Activated naive CD8-positive, alpha-beta T cell treated with anti-CD3 and anti-CD28 coated beads, Interleukin-2, amount 50 U/mL, for 24 hours (primary cell): ENCODE measurements around the gene ZNF214.
A peak's percentile ranks its signal among the peaks of the same experiment; 100 is the strongest.

Source experiments
- ATAC-seq: fragments of 150-1000 bp; cut with Tn5 transposase; one replicate; pipeline ENCODE4 v1.10.0; 2021
- DNase-seq: peaks from one replicate; pipeline ENCODE4 v3.0.0; 2021
- H3K27ac Mint-ChIP-seq: one replicate; pipeline ENCODE4 v1.8.0; 2021; ENCODE audit warnings: mild to moderate bottlenecking, mixed read lengths
- H3K27me3 Mint-ChIP-seq: one replicate; pipeline ENCODE4 v1.8.0; 2021; ENCODE audit warnings: mixed read lengths
- H3K36me3 Mint-ChIP-seq: one replicate; pipeline ENCODE4 v1.8.0; 2021; ENCODE audit warnings: low read depth, mixed read lengths
- H3K4me1 Mint-ChIP-seq: one replicate; pipeline ENCODE4 v1.8.0; 2021; ENCODE audit warnings: mixed read lengths
- H3K4me3 Mint-ChIP-seq: one replicate; pipeline ENCODE4 v1.8.0; 2021; ENCODE audit warnings: mild to moderate bottlenecking, moderate library complexity, mixed read lengths
- H3K9me3 Mint-ChIP-seq: one replicate; pipeline ENCODE4 v1.8.0; 2021; ENCODE audit warnings: mixed read lengths

ZNF214 gene

GRCh38 chr11:7020183-7020917, at the start of gene ZNF214, which contains the start of gene NLRP14:
Gene ZNF214 (minus strand): TSS chr11:7020346. CDS start chr11:7002835, 17,511 bp downstream.
Gene NLRP14 (plus strand): TSS chr11:7020479. CDS start chr11:7038587, 18,108 bp downstream.
- Mint-ChIP-seq H3K27ac (no peak within 1 kb of the TSS), H3K4me3 (peak within 1 kb of the TSS; percentile 24)
- no peak for ATAC-seq

DNA sequence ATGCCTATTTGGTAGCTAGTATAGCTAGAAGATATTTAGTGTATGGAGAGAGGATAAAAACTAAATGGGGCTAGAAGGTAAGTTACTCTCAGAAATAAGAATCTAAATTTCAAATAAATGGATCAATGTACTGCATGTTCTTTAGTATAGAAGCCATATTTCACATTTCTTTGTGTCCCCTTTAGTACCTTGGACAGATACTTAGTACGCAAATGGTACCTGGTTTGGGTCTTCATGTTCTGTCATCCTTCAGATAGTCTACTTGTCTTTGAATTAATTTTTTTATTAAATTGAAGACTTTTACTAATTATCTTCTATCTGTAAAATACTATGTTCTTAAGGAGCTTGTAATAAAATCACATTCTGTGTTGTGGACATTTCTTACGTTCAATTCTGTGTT, 42.4 kb upstream of the ZNF214 start:
- DNase-seq: no peak
- H3K9me3 Mint-ChIP-seq: no peaks in the 10 kb centered on the region
- H3K4me1 Mint-ChIP-seq: no peaks in the 10 kb centered on the region
- H3K36me3 Mint-ChIP-seq: no peaks in the 10 kb centered on the region
- no peak overlapping the region for H3K27ac Mint-ChIP-seq
- no peak for ATAC-seq
- H3K27me3 Mint-ChIP-seq: peaks cover 7% of the 10 kb centered on the region
- H3K4me3 Mint-ChIP-seq: no peak overlapping the region

More at GRCh38 chr11:7020183-7020917, at the start of gene ZNF214, which contains the start of gene NLRP14:
- no peaks in the 10 kb centered on the region for H3K36me3 Mint-ChIP-seq
- no peak for DNase-seq
- peaks cover 30% of the 10 kb centered on the region for H3K27me3 Mint-ChIP-seq
- peaks cover 2% of the 10 kb centered on the region for H3K4me1 Mint-ChIP-seq
- no peaks in the 10 kb centered on the region for H3K9me3 Mint-ChIP-seq

- H3K27me3 Mint-ChIP-seq: peaks cover 7% of the 10 kb centered on the region
- H3K4me1 Mint-ChIP-seq: no peaks in the 10 kb centered on the region
- no peak overlapping the region for H3K4me3 Mint-ChIP-seq
- DNase-seq: no peak
- no peak overlapping the region for H3K27ac Mint-ChIP-seq
- no peak for ATAC-seq
- no peaks in the 10 kb centered on the region for H3K36me3 Mint-ChIP-seq
- no peaks in the 10 kb centered on the region for H3K9me3 Mint-ChIP-seq
Measured at GRCh38 chr11:7060868-7061267, 40.7 kb upstream of the ZNF214 start.

- no peaks in the 10 kb centered on the region for H3K9me3 Mint-ChIP-seq
- H3K4me1 Mint-ChIP-seq: no peaks in the 10 kb centered on the region
- H3K27me3 Mint-ChIP-seq: peaks cover 12% of the 10 kb centered on the region
- H3K36me3 Mint-ChIP-seq: no peaks in the 10 kb centered on the region
- H3K27ac Mint-ChIP-seq: no peak overlapping the region
- no peak overlapping the region for H3K4me3 Mint-ChIP-seq
- no peak for DNase-seq
- ATAC-seq: no peak
Measured at GRCh38 chr11:7057641-7058040, 37.5 kb upstream of the ZNF214 start.

DNA sequence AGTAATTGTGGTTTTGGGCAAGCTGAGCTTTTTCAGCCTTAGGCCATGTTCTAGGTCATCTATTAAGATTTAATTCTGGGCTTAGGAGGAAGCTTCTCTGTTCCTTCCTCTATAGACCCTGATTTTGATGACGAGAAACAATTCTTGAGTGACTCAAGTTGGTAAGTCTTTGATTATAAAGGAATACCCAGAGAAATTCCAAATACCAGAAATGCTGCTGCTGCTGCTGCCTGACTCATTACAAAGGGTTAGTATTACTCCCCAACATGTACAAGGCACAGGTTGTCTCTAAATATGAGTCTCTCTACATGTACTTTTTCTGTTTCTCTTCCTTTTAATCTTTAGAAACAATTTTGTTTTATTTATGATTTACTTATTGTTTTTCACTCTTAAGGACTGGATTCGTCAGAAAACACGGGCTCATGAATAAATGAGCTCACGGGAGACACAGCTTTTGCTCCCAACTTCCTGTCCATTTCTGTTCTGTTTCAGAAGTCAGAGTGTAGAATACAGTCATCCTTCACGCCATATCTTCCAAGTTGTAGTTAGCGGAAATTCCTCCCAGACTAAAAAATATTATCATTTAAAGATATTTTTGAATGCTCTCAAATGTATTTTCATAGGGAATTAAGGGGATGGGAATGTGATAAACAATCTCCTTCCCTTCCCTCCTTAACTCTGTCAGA, 36.8 kb upstream of the ZNF214 start:
- no peak overlapping the region for H3K27ac Mint-ChIP-seq
- no peak for ATAC-seq
- peaks cover 12% of the 10 kb centered on the region for H3K27me3 Mint-ChIP-seq
- H3K4me1 Mint-ChIP-seq: no peaks in the 10 kb centered on the region
- H3K9me3 Mint-ChIP-seq: no peaks in the 10 kb centered on the region
- H3K4me3 Mint-ChIP-seq: no peak overlapping the region
- DNase-seq: no peak
- H3K36me3 Mint-ChIP-seq: no peaks in the 10 kb centered on the region

DNA sequence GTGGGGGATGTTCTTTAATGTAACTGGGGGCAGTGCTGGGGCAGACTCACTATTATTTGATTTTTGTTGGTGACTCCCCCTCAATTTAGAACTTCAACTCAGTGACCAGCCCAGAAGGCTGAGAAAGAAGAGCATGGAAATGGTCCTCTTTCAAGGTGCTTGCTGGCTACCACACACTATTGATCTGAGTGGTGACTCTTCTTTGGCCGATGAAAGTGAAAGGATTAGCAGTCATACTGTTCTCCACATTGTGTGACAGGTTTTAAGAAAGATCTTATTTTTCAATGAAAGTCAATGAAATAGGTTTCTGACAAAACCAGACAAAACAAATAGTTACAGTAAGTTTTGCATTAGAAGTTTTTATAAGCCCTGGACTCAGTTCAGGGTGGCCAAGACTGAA, 30.0 kb upstream of the ZNF214 start:
- Mint-ChIP-seq H3K27me3 (peaks cover 6% of the 10 kb centered on the region), H3K9me3 (no peaks in the 10 kb centered on the region), H3K4me3 (no peak overlapping the region), H3K4me1 (no peaks in the 10 kb centered on the region), H3K36me3 (no peaks in the 10 kb centered on the region), H3K27ac (no peak overlapping the region)
- no peak for ATAC-seq
- no peak for DNase-seq

DNA sequence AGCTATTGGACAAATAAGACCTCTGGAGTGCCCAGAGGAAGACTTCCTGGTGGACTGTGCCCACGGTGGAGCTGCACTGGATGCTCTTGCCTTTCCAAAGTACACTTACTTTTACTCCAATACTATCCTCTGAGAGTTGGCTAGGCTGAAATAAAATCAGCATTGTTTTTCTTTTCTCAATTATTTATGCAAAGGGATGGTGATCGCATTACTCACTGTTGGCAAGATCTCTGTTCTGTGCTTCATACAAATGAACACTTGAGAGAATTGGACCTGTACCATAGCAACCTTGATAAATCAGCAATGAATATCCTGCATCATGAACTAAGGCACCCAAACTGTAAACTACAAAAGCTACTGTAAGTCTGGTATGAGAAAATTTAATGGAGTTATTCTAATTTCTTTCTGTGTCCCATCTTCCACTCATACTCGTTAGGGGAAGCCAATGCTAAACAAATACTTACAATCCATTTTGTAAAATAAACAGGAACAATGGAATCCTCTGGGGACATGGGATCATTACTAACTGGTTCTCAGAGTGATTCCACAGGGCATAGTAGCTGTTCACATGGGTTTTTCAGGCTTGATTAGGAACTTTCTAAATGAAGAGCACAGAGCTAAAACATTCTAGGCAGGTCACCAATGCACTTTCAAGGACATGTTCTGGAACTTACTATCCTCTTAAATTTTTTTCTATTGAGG, 26.5 kb upstream of the ZNF214 start:
- ATAC-seq: no peak
- H3K27me3 Mint-ChIP-seq: peaks cover 4% of the 10 kb centered on the region
- no peaks in the 10 kb centered on the region for H3K4me1 Mint-ChIP-seq
- no peak overlapping the region for H3K27ac Mint-ChIP-seq
- no peaks in the 10 kb centered on the region for H3K9me3 Mint-ChIP-seq
- no peak for DNase-seq
- no peak overlapping the region for H3K4me3 Mint-ChIP-seq
- H3K36me3 Mint-ChIP-seq: no peaks in the 10 kb centered on the region

DNA sequence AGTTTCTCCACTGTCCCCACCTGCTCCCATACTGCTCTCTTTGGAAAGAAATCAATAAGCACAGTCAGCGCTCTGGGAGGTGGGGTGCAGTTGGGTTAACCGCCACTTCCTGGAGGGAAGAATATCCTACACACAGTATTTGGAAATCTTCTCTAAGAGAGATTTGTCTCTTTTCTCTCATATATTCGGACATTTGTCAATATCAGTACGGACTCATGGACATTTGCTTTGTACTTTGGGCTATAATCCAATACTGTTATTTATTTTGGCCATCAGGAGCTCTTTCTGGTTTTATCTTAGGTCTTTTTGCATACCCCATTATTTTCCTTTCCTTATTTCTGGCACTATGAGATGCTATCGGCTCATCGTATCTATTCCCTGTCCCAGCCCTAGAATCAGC, 13.9 kb upstream of the ZNF214 start:
- no peak overlapping the region for H3K4me3 Mint-ChIP-seq
- DNase-seq (no peak), ATAC-seq (no peak)
- H3K27ac Mint-ChIP-seq: no peak overlapping the region
- H3K36me3 Mint-ChIP-seq: no peaks in the 10 kb centered on the region
- H3K9me3 Mint-ChIP-seq: no peaks in the 10 kb centered on the region
- no peaks in the 10 kb centered on the region for H3K27me3 Mint-ChIP-seq
- no peaks in the 10 kb centered on the region for H3K4me1 Mint-ChIP-seq

GRCh38 chr11:7032692-7033091, 12.5 kb upstream of the ZNF214 start:
- no peaks in the 10 kb centered on the region for H3K27me3 Mint-ChIP-seq
- no peaks in the 10 kb centered on the region for H3K9me3 Mint-ChIP-seq
- H3K27ac Mint-ChIP-seq: no peak overlapping the region
- no peaks in the 10 kb centered on the region for H3K36me3 Mint-ChIP-seq
- ATAC-seq: no peak
- DNase-seq: no peak
- H3K4me3 Mint-ChIP-seq: no peak overlapping the region
- H3K4me1 Mint-ChIP-seq: no peaks in the 10 kb centered on the region

GRCh38 chr11:7031471-7031871, 11.3 kb upstream of the ZNF214 start:
- no peaks in the 10 kb centered on the region for H3K4me1 Mint-ChIP-seq
- ATAC-seq (no peak), DNase-seq (no peak)
- no peaks in the 10 kb centered on the region for H3K9me3 Mint-ChIP-seq
- H3K36me3 Mint-ChIP-seq: no peaks in the 10 kb centered on the region
- no peaks in the 10 kb centered on the region for H3K27me3 Mint-ChIP-seq
- no peak overlapping the region for H3K27ac Mint-ChIP-seq
- no peak overlapping the region for H3K4me3 Mint-ChIP-seq

DNA sequence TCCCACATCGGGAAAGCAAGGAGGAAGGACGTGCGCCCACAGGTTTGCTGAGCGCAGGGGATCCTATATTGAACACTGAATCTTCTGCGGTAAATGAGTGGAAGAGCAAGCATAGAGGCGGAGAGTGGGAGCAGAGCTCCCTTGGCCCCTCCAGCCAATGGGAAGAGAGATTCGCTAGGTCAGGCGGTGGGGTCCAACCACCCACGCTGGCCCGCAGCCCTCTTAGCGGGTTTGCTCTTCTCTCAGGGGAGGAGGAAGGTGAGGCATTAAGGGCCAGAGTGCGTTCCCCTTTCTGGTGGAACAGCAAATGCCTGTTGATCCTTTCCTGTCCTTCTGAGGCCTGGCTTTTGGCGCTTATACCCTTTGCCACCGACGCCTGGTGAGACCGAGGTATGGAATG, 10.7 kb upstream of the ZNF214 start:
- H3K4me3 Mint-ChIP-seq: no peak overlapping the region
- ATAC-seq (no peak), DNase-seq (no peak)
- H3K36me3 Mint-ChIP-seq: no peaks in the 10 kb centered on the region
- H3K9me3 Mint-ChIP-seq: no peaks in the 10 kb centered on the region
- no peak overlapping the region for H3K27ac Mint-ChIP-seq
- no peaks in the 10 kb centered on the region for H3K4me1 Mint-ChIP-seq
- H3K27me3 Mint-ChIP-seq: no peaks in the 10 kb centered on the region

DNA sequence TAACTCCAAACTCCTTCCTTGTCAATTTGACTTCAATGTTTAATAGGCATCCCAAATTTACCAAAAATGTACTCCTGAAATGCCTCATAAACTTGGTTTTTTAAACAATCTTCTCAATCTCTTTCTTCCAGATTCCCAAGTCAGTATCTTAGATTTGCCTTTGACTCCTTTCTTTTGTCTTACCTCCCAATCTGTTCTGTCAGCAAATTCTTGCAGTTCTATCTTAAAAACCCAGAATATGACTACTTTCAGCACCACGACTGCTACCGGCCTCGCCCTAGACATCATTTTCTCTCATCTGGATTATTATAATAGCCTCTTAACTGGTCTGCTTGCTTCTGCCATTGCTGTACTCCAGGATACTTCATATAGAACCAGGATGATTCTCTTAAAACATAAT, 8.0 kb upstream of the ZNF214 start:
- ATAC-seq (no peak), DNase-seq (no peak)
- no peaks in the 10 kb centered on the region for H3K36me3 Mint-ChIP-seq
- H3K4me1 Mint-ChIP-seq: no peaks in the 10 kb centered on the region
- H3K27ac Mint-ChIP-seq: no peak overlapping the region
- no peaks in the 10 kb centered on the region for H3K9me3 Mint-ChIP-seq
- no peak overlapping the region for H3K4me3 Mint-ChIP-seq
- H3K27me3 Mint-ChIP-seq: peaks cover 2% of the 10 kb centered on the region

- Mint-ChIP-seq H3K4me3 (no peak overlapping the region), H3K9me3 (no peaks in the 10 kb centered on the region), H3K4me1 (peaks cover 2% of the 10 kb centered on the region), H3K27me3 (peaks cover 30% of the 10 kb centered on the region), H3K27ac (no peak overlapping the region), H3K36me3 (no peaks in the 10 kb centered on the region)
- ATAC-seq: no peak
- no peak for DNase-seq
Measured at GRCh38 chr11:7021318-7021717, 1.2 kb upstream of the ZNF214 start.

DNA sequence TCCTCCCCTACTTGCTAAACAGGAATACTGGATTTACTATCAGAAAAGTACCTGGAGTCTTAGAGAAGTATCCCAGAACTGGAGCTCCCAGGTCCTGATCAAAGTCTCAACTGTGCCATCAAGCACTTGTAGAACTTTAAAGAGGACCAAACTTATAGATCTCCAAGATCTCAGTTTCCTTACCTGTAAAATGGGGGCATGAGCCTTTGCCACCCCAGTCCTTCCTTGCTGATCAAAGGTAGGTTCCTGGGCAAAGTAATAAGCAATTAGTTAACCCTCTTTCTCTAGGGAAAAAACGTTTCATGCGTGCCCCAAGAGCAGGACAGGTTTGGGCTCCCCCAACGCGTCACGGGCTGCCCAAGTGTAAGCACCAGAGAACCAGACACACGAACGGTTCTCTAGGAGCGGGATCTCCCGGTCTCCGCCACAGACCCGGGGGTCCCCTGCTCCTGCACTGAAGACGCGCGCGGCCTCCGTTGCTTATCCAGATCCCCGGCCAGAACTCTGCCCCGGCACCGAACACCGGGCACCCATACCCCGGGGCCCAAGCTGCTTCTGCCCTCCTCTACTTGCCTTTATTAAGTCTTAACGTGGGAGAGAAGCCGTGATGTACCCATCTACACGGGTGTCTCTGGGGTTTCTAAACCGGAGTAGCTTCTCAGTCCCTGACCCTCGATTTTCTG, 505 bp downstream of the ZNF214 start:
- Mint-ChIP-seq H3K4me1 (peaks cover 2% of the 10 kb centered on the region), H3K27me3 (peaks cover 28% of the 10 kb centered on the region), H3K27ac (no peak overlapping the region), H3K9me3 (no peaks in the 10 kb centered on the region), H3K36me3 (no peaks in the 10 kb centered on the region), H3K4me3 (peak overlapping the region; percentile 24)
- DNase-seq: no peak
- ATAC-seq: no peak
